ENCODE data around the gene HLCS.
"Not testable (repeated sequence)": the region's sequence is repeated elsewhere in the genome, so short reads cannot be mapped to it uniquely, and the experiment has no call there.

Gene HLCS

GRCh38 chr21:36966066-36966820 is at the start of gene HLCS:
TSS of gene HLCS (minus strand) at chr21:36966669. CDS start at chr21:36966638, 31 bp downstream.
- peak; percentile 44 to 62 for DNase-seq (ENCODE audit: low read depth in 2 of 2)

- DNase-seq (ENCODE audit: low read depth in 2 of 2), result peak; percentile 70 to 74
Observed at GRCh38 chr21:37009740-37010341, 43.4 kb upstream of the HLCS start.

- no peak for DNase-seq (ENCODE audit: low read depth in 2 of 2)
Observed at GRCh38 chr21:37008724-37009123, 42.3 kb upstream of the HLCS start.

- DNase-seq (ENCODE audit: low read depth in 2 of 2), result no peak
Observed at GRCh38 chr21:37006486-37007291, 40.2 kb upstream of the HLCS start, which contains the start of gene RIPPLY3. TSS of gene RIPPLY3 (plus strand) at chr21:37006702. CDS start at chr21:37006773, 71 bp downstream.

GRCh38 chr21:37005548-37006485 is 39.3 kb upstream of the HLCS start:
- DNase-seq (ENCODE audit: low read depth in 2 of 2), result no peak

- DNase-seq (ENCODE audit: low read depth in 2 of 2), result not testable (repeated sequence)
Observed at GRCh38 chr21:37003917-37004316, 37.4 kb upstream of the HLCS start.

- DNase-seq (ENCODE audit: low read depth in 2 of 2), result not testable (repeated sequence)
Observed at GRCh38 chr21:37002851-37003250, 36.4 kb upstream of the HLCS start.

- DNase-seq (ENCODE audit: low read depth in 2 of 2), result no peak
Observed at GRCh38 chr21:37001441-37001840, 35.0 kb upstream of the HLCS start.

- DNase-seq (ENCODE audit: low read depth in 2 of 2), result no peak
Observed at GRCh38 chr21:37000381-37000780, 33.9 kb upstream of the HLCS start.

- no peak for DNase-seq (ENCODE audit: low read depth in 2 of 2)
Observed at GRCh38 chr21:36999131-36999898, 32.8 kb upstream of the HLCS start.

- not testable (repeated sequence) for DNase-seq (ENCODE audit: low read depth in 2 of 2)
Observed at GRCh38 chr21:36995285-36995684, 28.8 kb upstream of the HLCS start.

GRCh38 chr21:36994501-36995158 is 28.2 kb upstream of the HLCS start:
- DNase-seq (ENCODE audit: low read depth in 2 of 2), result peak in 1 of 2 donors; percentile 31

GRCh38 chr21:36992671-36993070 is 26.2 kb upstream of the HLCS start:
- DNase-seq (ENCODE audit: low read depth in 2 of 2), result no peak

GRCh38 chr21:36990508-36991205 is 24.2 kb upstream of the HLCS start:
- DNase-seq (ENCODE audit: low read depth in 2 of 2), result no peak

- peak; percentile 75 to 88 for DNase-seq (ENCODE audit: low read depth in 2 of 2)
Observed at GRCh38 chr21:36989699-36990507, 23.4 kb upstream of the HLCS start.

GRCh38 chr21:36989199-36989698 is 22.8 kb upstream of the HLCS start:
- not testable (repeated sequence) for DNase-seq (ENCODE audit: low read depth in 2 of 2)

- no peak for DNase-seq (ENCODE audit: low read depth in 2 of 2)
Observed at GRCh38 chr21:36988536-36988935, 22.1 kb upstream of the HLCS start.

- no peak for DNase-seq (ENCODE audit: low read depth in 2 of 2)
Observed at GRCh38 chr21:36987845-36988244, 21.4 kb upstream of the HLCS start.

Data from stimulated activated CD4-positive, alpha-beta T cell treated with anti-CD3 and anti-CD28 coated beads, Interleukin-15, amount 100 ng/mL, for 48 hours (primary cell).